DMS153 treated with DMSO at 0.1 percent for 48 hours (cell line): ENCODE results near the gene RNU1-2.
"Not testable (repeated sequence)": the region's sequence is repeated elsewhere in the genome, so short reads cannot be mapped to it uniquely, and the experiment has no call there.

Experiments
- DNase-seq: peaks from one replicate; lab custom pipeline; 2025; ENCODE audit not compliant: unreplicated experiment; lab: John Stamatoyannopoulos, UW

Gene RNU1-2

DNA sequence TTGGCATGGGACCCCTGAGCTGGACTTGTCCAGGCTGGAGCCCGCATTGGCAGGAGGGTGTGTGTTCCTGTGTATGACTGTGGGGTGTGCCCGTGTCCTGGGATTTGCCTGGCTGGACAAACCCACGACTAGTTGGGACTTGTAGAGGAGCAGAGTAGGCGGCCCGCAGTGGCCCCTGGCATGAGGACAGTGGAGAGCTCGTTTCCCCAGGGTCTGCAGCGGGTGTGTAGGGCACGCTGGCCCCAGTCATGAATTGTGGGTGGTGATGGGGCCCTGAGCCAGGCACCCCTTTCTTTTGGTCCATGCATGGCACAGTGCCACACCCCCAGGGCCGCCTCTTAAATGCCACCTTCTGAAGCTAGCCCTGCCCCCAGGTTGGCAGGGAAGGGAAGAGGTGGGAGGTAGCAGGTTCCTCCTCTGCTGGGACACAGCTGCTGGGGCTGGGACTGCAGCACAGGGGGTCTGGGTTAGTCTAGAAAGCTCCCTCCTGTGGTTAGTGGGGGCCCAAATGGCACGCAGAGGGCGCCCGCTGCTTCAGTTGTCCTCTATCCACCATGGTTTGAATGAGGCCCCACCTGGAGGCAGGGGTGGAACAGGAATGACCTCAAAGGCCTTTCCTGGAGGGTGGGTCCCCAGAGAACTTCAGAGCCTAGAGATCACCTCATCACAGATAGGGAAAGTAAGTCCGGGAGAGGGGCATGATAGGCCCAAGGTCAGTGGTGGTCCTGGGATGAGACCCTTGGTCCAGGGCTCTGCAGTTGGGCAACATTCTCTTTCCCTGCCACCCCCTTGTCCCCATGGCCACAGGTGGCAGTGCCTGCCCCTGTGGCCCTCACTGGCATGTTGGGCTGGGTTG lies 30.1 kb downstream of the RNU1-2 start:
- DNase-seq: no peak

DNA sequence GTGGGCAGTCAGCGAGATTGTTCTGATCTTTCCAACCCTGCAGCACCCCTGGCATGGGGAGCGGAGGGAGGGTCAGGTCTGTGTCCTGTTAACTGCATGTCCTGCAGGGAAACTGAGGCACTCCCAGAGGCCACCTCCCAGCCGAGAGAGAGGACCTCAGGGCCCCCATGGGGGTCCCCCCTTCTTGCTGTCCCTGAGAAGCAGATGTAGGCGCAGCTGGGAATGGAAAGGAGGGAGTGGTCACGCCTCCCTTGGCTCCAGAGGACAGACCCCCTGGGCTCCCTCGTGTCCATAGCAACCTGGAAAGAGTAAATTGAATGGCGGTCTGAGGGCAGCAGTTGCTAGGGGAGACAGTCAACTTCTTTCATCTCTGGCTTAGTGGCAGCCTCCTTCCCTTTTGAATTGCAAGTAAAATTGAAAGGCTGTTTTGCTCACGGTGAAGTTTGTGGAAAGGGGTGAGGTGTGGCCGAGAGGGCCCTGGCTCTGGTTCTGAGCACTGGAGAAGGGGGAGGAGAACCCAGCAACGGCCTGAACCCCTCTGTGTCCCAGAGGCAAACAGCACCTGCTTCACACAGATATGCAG lies 30.8 kb downstream of the RNU1-2 start:
- DNase-seq: no peak

- DNase-seq: no peak
These were observed 31.5 kb downstream of the RNU1-2 start for GRCh38 chr1:16927256-16927655.

- DNase-seq: no peak
These were observed 32.1 kb downstream of the RNU1-2 start for GRCh38 chr1:16927711-16928485.

DNA sequence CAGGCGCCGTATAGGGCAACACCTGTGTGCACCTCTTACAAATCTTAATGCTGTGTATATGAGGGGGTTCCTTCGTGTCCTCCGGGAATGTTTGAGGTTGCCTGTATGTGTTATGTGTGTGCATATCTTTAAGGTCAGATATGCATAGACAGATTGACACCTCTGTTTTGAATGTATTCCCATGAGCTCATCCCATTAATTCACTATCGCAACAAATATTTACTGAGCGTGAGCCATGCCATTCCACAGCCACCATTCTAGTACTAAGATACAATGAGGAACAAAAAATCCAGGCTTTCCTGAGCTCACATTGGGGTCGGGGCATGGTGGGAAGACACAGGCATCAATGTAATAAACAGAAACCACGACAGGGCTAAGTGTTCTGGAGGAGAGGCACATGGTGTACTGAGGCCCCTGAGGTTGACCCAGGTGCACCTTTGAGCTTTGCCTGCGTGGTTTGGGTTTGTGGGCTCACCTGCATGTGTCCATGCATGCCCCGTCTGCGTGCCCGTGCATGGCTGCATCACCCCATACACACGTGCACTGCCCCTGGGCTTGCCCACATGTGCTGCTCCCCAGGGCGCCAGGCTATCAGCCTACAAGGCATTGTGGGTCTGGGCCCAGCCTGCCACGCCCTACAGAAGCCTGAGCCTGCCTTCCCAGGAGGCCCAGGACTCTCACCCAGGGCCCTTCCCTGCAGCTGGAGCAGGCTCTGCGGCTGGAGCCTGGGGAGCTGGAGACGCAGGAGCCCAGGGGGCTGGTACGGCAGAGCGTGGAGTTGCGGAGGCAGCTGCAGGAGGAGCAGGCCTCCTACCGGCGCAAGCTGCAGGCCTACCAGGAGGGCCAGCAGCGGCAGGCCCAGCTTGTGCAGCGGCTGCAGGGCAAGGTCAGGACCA lies 33.6 kb downstream of the RNU1-2 start:
- DNase-seq: not testable (repeated sequence)

DNA sequence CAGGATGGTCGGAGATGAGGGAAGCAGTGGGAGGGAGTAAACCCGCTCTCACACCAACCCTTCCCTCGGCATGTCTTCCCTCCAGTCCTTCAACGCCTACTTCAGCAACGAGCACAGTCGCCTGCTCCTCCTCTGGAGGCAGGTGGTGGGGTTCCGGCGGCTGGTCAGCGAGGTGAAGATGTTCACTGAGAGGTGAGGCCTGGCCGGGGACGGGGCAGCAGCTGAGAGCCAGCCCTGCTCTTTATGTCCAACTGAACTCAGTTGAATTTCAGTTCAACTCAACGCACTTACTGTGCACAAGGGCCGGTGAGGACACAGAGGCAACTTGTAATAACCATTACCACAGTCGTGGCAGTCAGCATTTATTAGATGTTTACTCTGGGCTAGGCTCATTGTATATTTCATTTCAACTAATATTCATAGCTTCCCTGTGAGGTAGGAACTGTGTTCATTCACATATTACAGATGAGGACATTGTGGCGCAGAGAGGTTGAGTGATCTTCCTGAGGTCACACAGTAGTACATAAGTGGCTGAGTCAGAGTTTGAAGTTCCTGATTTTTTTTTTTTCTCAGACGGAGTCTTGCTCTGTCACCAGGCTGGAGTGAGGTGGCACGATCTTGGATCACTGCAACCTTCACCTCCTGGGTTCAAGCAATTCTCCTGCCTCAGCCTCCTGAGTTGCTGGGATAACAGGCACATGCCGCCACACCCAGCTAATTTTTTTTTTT lies 35.6 kb downstream of the RNU1-2 start:
- not testable (repeated sequence) for DNase-seq

- DNase-seq: not testable (repeated sequence)
These were observed 38.2 kb downstream of the RNU1-2 start for GRCh38 chr1:16933945-16934344.

DNA sequence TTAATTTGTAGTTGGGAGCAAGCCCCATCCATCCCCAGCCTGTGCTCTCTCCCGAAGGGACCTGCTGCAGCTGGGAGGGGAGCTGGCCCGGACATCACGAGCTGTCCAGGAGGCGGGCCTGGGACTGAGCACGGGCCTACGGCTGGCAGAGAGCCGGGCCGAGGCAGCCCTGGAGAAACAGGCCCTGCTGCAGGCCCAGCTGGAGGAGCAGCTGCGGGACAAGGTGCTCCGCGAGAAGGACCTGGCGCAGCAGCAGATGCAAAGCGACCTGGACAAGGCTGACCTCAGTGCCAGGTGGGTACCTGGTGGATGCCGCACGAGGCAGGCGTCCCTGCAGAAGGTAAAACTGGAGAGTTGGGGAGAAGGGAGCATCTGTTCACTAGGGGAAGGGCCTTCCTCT lies 40.8 kb downstream of the RNU1-2 start:
- DNase-seq: not testable (repeated sequence)

- DNase-seq: no peak
These were observed 42.9 kb downstream of the RNU1-2 start for GRCh38 chr1:16938351-16939321.

DNA sequence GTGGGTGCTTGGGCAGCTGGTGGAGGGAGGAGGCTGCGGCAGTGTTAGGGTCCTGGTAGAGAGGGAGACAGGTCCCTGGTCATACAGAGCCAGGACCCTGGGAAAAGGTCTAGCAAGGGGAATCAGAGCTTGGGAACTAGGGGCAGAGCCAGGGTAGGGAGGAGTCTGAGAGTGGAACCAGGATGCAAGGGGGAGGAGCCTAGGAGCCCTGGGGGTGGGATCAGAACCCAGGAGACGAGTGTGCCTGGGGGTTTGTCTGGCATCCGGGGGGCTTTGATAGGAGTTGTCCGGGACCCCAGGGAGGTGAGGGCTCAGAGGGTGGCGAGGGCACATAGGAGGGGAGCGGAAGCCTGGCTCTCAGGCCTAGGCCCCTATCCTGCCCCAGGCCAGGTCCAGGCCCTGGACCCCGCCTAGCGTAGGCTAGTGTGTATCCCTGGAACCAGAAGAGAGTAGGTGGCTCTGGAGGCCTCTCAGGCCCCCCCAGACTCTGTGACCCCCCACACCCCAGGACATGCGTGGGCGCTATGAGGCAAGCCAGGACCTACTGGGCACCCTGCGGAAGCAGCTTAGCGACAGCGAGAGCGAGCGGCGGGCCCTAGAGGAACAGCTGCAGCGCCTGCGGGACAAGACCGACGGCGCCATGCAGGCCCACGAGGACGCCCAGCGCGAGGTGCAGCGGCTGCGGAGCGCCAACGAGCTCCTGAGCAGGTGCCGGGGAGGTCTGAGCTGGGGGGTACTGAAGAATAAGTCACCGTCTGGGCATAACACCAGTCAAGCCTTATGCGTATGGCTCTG lies 43.8 kb downstream of the RNU1-2 start:
- DNase-seq: not testable (repeated sequence)

DNA sequence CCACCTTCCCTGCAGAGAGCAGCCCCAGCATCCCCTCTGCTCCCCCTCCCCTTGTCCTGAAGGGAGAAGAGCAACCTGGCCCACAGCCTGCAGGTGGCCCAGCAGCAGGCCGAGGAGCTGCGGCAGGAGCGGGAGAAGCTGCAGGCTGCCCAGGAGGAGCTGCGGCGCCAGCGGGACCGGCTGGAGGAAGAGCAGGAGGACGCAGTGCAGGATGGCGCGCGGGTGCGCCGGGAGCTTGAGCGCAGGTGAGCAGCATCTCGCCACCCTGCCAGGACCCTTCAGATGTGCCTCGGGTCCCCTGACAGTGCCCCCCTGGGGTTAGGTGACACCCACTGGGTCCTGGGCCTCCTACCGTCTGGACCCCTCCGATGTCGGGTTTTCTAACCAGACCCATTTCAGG lies 48.3 kb downstream of the RNU1-2 start:
- no peak for DNase-seq

GRCh38 chr1:16945512-16945911 lies 49.7 kb downstream of the RNU1-2 start:
- not testable (repeated sequence) for DNase-seq
